A549 (cell line): ENCODE results near the gene TAF13.

Experiments used
- CHD2 ChIP-seq: fragments of 150-350 bp; IDR thresholded peaks from 2 replicates; pipeline ENCODE4 v1.6.1; 2014; ENCODE audit warnings: low read length; ENCODE audit not compliant: partially characterized antibody
- CTCF ChIP-seq: fragments of >200 bp; sonication (Bioruptor Twin); formaldehyde crosslinking; IDR thresholded peaks from 3 replicates; pipeline ENCODE4 v1.5.1; 2016
- HMGXB4 ChIP-seq: fragments of 250-450 bp; sonication (Bioruptor Pico); IDR thresholded peaks from 2 replicates; pipeline ENCODE4 v1.5.0; 2021; ENCODE audit warnings: mild to moderate bottlenecking, moderate library complexity, borderline replicate concordance
- MAZ ChIP-seq: fragments of 150-350 bp; IDR thresholded peaks from 2 replicates; pipeline ENCODE4 v1.6.1; 2014; ENCODE audit warnings: antibody characterized with exemption, low read depth, low read length, borderline replicate concordance
- MYC ChIP-seq: IDR thresholded peaks from 2 replicates; pipeline ENCODE4 v1.6.1; 2012; ENCODE audit warnings: mild to moderate bottlenecking, inconsistent platforms, low read length, improper control_type of control experiment, borderline replicate concordance
- NR3C1 ChIP-seq: fragments of >200 bp; sonication (Bioruptor Twin); formaldehyde crosslinking; IDR thresholded peaks from 3 replicates; pipeline ENCODE4 v1.6.1; 2017
- POLR2A ChIP-seq: IDR thresholded peaks from 2 replicates; pipeline ENCODE4 v1.6.1; 2012; ENCODE audit warnings: mild to moderate bottlenecking, low read length
- RAD21 ChIP-seq, 2 experiments: fragments of >200 bp in 1 of 2; sonication (Bioruptor Twin) in 1 of 2; formaldehyde crosslinking in 1 of 2; IDR thresholded peaks in 1 of 2; conservative IDR thresholded peaks in 1 of 2; 2 replicates in 1 of 2; 3 replicates in 1 of 2; pipeline ENCODE4 v1.6.1; 2012 to 2018; ENCODE audit warnings: inconsistent platforms in 1 of 2
- RFX5 ChIP-seq: fragments of 450-650 bp; IDR thresholded peaks from 2 replicates; pipeline ENCODE4 v1.7.1; 2014; ENCODE audit warnings: antibody characterized with exemption, mild to moderate bottlenecking, moderate library complexity
- SMC3 ChIP-seq: fragments of >200 bp; sonication (Bioruptor Twin); formaldehyde crosslinking; IDR thresholded peaks from 3 replicates; pipeline ENCODE4 v1.6.1; 2018; ENCODE audit warnings: inconsistent platforms
- USF2 ChIP-seq: fragments of 450-650 bp; IDR thresholded peaks from 2 replicates; pipeline ENCODE4 v1.6.1; 2014; ENCODE audit warnings: antibody characterized with exemption

GRCh38 chr1:109099938-109100773 is 24.4 kb upstream of the TAF13 start:
- TF ChIP-seq NR3C1 (no peak), CTCF (peak; percentile 62), MYC (peak; percentile 89), POLR2A (peak; percentile 98), HMGXB4 (CRISPR knock-in tag) (no peak), RAD21 (conservative IDR thresholded peaks at IDR 0.05 in 1 of 2, IDR thresholded peaks at IDR 0.05 in 1 of 2) (peak; percentile 36 to 53; a peak in 4 of 5 replicates), MAZ (0 out of 2 replicates have a peak, but pooled peaks have one; percentile 27), RFX5 (no peak), USF2 (no peak), CHD2 (no peak), SMC3 (peak; percentile 74)
